RWPE1 (cell line): ENCODE measurements around the gene CDKN1B.

ENCODE experiments used
- CTCF ChIA-PET: fragments of 350-600 bp; sonication (Branson Sonifier 250); formaldehyde crosslinking; extraction: SDS; loops from one replicate; lab custom pipeline; 2021; lab: Yijun Ruan, JAX
- POLR2A ChIA-PET: fragments of 400-600 bp; formaldehyde crosslinking; extraction: SDS; loops from one replicate; lab custom pipeline; 2020; ENCODE audit warnings: antibody characterized with exemption; ENCODE audit not compliant: low non-redundant PET; lab: Yijun Ruan, JAX
- DNase-seq: peaks from one replicate; pipeline ENCODE4 v3.0.0; 2012; ENCODE audit warnings: low spot score
- H3K27ac ChIP-seq: fragments of 450-650 bp; 2 replicates; pipeline ENCODE4 v1.5.1; 2017
- TF ChIP-seq, protein P1 (sequence below): fragments of 450-650 bp; conservative IDR thresholded peaks from 2 replicates; pipeline ENCODE4 v1.5.1; 2017; ENCODE audit warnings: low read depth, mild to moderate bottlenecking

Gene CDKN1B

DNA sequence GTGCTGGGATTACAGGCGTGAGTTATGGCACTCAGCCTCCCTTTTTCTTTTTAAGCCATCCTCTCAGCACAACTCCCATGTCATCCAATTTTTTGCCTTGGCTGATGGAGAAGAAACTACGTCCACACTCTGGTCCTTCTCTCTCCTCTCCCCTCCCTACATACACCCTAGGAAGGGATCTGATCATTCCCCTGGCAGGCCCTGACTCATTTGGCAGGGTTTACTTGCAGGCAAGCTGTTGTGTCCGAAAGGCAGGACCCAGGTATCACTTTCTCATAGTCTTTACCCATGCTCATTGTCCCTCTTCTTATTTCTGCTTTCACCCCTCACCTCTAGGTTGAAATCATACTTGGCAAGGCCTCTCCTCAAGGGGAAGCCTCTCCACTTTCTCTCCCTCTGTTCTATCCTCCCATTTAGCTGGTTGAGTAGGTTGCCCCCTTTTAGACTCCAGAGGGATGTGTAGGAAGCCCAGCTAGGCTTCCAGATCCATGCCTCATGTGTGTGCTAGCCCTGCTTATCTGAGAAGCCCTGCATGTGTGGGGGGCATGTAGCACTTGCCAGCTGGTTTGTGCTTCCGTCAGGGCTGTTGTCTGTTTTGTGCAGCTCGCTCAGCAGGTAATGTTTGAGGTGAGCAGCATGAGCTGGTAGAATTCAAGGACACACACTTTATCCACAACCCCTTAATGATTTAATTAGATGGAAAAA lies 36.0 kb upstream of the CDKN1B start:
- CTCF ChIA-PET: no interaction called here
- TF ChIP-seq, protein P1, sequence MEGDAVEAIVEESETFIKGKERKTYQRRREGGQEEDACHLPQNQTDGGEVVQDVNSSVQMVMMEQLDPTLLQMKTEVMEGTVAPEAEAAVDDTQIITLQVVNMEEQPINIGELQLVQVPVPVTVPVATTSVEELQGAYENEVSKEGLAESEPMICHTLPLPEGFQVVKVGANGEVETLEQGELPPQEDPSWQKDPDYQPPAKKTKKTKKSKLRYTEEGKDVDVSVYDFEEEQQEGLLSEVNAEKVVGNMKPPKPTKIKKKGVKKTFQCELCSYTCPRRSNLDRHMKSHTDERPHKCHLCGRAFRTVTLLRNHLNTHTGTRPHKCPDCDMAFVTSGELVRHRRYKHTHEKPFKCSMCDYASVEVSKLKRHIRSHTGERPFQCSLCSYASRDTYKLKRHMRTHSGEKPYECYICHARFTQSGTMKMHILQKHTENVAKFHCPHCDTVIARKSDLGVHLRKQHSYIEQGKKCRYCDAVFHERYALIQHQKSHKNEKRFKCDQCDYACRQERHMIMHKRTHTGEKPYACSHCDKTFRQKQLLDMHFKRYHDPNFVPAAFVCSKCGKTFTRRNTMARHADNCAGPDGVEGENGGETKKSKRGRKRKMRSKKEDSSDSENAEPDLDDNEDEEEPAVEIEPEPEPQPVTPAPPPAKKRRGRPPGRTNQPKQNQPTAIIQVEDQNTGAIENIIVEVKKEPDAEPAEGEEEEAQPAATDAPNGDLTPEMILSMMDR: no peak
- no peak for DNase-seq
- H3K27ac ChIP-seq: no peak overlapping the region
- POLR2A ChIA-PET: no interaction called here

DNA sequence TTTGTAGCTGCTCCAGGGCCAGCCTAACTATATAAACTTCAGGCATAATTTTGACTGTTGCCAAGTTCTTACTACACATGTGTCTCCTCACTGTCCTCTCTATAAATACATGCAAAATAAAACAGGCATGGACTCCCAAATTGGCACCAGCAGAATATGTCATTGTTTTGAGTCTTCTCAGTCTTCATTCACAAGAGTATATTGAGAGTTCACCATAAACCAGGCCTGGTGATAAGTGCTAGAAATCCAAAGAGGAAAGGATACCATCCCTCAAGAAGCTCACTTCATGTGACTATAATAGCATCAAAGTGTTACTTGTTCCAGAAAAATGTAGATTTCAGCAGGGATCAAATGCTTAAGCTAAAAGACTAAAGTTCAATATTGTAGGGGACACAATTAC lies 34.9 kb upstream of the CDKN1B start:
- CTCF ChIA-PET: no interaction called here
- DNase-seq: no peak
- TF ChIP-seq, protein P1: no peak
- H3K27ac ChIP-seq: no peak overlapping the region
- POLR2A ChIA-PET: no interaction called here

DNA sequence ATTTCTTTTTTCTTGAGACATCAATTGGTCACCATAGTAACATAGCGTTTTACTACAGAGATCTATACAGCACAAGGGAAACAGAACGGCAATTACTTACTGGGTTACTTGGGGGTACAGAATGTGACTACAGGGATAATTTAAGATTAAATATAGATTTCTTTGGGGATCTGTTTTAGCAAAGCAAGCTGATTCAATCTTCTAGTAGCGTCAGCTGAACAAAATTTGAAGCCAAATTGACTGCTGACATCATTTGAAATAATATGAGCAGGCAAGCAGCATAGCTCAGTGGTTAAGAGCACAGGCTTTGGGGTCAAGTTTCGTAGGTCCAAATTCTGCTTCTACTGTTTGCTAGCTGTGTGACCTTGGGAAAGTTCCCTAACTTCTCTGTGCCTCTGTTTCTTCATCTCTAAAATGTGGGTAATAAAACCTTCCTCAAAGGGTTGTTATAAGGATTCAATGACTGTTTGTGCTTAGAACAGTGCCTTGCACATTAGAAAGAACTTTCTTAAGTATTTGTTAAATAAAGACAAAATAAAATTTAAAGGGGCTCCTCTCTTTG lies 34.0 kb upstream of the CDKN1B start:
- ChIA-PET CTCF (interaction anchor here (1.0 kb wide), 1 partner anchor 12 kb away, joined by 3 read pairs; no protein-coding TSS in a partner anchor), POLR2A (no interaction called here)
- H3K27ac ChIP-seq: no peak overlapping the region
- TF ChIP-seq, protein P1: no peak
- no peak for DNase-seq

DNA sequence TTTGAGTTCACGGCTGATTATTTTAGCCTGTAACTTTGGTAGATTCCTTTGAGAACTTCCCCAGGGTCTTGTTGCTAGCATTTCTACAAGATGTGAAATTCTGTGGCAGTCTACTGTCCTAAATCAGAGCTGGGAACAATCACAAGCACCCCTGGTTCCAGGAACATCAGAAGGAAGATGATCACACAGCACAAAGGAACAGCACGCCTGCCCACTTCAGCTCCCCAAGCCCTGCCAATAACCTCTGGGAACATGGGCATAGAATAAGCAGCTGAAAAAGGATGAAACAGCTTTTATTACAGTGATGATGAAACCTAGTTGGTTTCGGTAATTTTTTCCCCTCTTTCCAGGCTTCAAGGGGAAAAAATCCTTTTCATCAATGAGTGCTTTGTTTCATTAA lies 33.4 kb upstream of the CDKN1B start:
- POLR2A ChIA-PET: no interaction called here

DNA sequence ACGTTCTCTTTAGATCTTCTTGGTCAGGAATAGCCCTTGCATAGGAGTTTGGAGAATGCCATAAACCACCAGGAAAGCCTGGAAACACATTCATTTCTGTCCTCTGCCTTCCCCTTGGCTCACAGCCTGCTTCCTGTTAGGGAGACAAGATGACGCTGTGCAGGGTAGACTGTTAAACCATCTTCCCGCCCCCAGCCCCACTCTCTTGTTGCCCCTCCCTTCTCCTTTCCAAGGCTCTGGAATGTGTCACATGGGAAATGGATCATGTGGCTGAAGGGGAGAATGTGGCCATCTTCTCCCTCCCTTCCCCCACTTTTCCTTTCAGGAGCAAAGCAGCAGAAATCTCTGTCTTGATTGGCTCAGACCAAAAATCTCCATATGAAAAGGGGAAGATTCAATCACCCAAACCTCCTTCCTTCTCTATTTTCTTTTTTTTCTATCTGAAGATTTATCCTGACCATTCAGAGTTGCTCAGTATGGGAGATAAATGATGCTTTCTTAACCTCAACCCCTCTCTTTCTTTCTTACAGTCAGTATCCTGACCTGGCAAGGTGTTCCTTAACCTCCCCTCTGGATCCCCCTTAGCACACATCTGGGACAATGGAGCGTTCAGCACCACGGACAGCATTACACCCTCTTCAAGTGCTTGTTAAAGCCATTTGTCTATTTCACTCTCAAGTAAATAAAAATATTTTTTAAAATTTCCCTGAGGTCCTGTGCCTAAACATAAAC lies 32.6 kb upstream of the CDKN1B start:
- CTCF ChIA-PET: no interaction called here
- POLR2A ChIA-PET: no interaction called here

More for the DNA sequence above, 33.4 kb upstream of the CDKN1B start:
- no peak for DNase-seq
- TF ChIP-seq, protein P1: no peak
- H3K27ac ChIP-seq: no peak overlapping the region
- CTCF ChIA-PET: interaction anchor here (1.0 kb wide), 1 partner anchor 13 kb away, joined by 3 read pairs; no protein-coding TSS in a partner anchor

DNA sequence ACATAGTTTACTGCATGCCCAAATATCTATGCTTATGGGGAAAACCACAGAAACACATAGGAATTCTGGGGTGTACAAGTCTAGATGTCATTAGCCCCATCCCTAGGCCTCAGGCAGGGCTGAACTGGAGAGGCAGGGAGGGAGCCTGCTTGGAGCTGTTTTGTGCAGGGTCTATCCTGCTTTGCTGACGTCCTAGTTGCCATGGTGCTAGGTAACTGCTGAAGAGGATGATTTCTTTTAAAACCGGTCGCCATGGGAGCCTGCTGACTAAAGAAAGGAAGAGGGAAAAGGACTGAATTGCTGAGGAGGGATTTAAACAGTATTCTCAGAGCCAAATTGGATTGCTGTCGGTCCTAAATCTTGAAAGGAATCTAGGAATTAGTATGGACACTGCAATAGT lies 31.9 kb upstream of the CDKN1B start:
- TF ChIP-seq, protein P1: no peak
- POLR2A ChIA-PET: no interaction called here
- no peak for DNase-seq
- no peak overlapping the region for H3K27ac ChIP-seq
- CTCF ChIA-PET: no interaction called here

More for the DNA sequence above, 32.6 kb upstream of the CDKN1B start:
- H3K27ac ChIP-seq: no peak overlapping the region
- TF ChIP-seq, protein P1: no peak
- no peak for DNase-seq
